OCI-LY3 (cell line): ENCODE results near the gene REG1B.

Experiments used
- H2AFZ ChIP-seq: fragments of 200-600, 300-600 bp; shearing (Covaris generic); 2 replicates; pipeline ENCODE4 v1.6.0; 2014; ENCODE audit warnings: antibody characterized with exemption, low read depth, low read length
- H3K27ac ChIP-seq: fragments of 200-600, 300-600 bp; sonication (generic); 2 replicates; pipeline ENCODE4 v1.5.1; 2014; ENCODE audit warnings: mild to moderate bottlenecking, low read length, moderate library complexity, mixed read lengths
- H3K27me3 ChIP-seq: fragments of 200-600, 300-600 bp; sonication (generic); 2 replicates; pipeline ENCODE4 v1.6.1; 2014; ENCODE audit warnings: low read depth, low read length, mixed read lengths
- H3K36me3 ChIP-seq: fragments of 200-600, 300-600 bp; sonication (generic); replicated peaks from 2 replicates; pipeline ENCODE3; 2014; ENCODE audit warnings: low read depth, low read length, mixed read lengths
- H3K4me1 ChIP-seq: fragments of 300-600, 200-600 bp; sonication (generic); 2 replicates; pipeline ENCODE4 v1.6.1; 2014; ENCODE audit warnings: low read length, mixed read lengths
- H3K4me2 ChIP-seq: fragments of 200-600, 300-600 bp; sonication (generic); 2 replicates; pipeline ENCODE4 v1.6.1; 2014; ENCODE audit warnings: low read length, mixed read lengths
- H3K4me3 ChIP-seq: fragments of 300-600, 200-600 bp; sonication (generic); 2 replicates; pipeline ENCODE4 v1.5.1; 2014; ENCODE audit warnings: antibody characterized with exemption, mild to moderate bottlenecking, low read length, moderate library complexity
- H3K79me2 ChIP-seq: fragments of 300-600, 200-600 bp; shearing (Covaris generic); 2 replicates; pipeline ENCODE4 v1.6.1; 2014; ENCODE audit warnings: mild to moderate bottlenecking, low read length, mixed read lengths
- H3K9ac ChIP-seq: fragments of 300-600, 200-600 bp; shearing (Covaris generic); 2 replicates; pipeline ENCODE4 v1.6.0; 2014; ENCODE audit warnings: mild to moderate bottlenecking, low read length, moderate library complexity
- H3K9me3 ChIP-seq: fragments of 200-600, 300-600 bp; shearing (Covaris generic); 2 replicates; pipeline ENCODE4 v1.6.1; 2014; ENCODE audit warnings: low read length, mixed read lengths; ENCODE audit not compliant: insufficient read depth
- H4K20me1 ChIP-seq: fragments of 200-600, 300-600 bp; sonication (generic); 2 replicates; pipeline ENCODE4 v1.6.1; 2016; ENCODE audit warnings: low read length, mixed read lengths; ENCODE audit not compliant: insufficient read depth
- EZH2phosphoT487 ChIP-seq: fragments of 200-600 bp; shearing (Covaris generic); IDR thresholded peaks from 2 replicates; pipeline ENCODE4 v1.6.1; 2018; ENCODE audit warnings: antibody characterized with exemption, mixed run types, low read depth
- TF ChIP-seq, protein P1 (sequence below): fragments of 200-600, 300-600 bp; sonication (generic); IDR thresholded peaks from 2 replicates; pipeline ENCODE4 v1.5.1; 2014; ENCODE audit warnings: antibody characterized with exemption, low read length, low read depth

Gene REG1B

GRCh38 chr2:79087785-79088364 lies at the start of gene REG1B:
REG1B (minus strand) TSS chr2:79087993; CDS start chr2:79087612, 381 bp downstream.
- H3K27ac ChIP-seq = no peak within 1 kb of the TSS
- no peaks in the 10 kb centered on the region for H3K36me3 ChIP-seq
- TF ChIP-seq, protein P1, sequence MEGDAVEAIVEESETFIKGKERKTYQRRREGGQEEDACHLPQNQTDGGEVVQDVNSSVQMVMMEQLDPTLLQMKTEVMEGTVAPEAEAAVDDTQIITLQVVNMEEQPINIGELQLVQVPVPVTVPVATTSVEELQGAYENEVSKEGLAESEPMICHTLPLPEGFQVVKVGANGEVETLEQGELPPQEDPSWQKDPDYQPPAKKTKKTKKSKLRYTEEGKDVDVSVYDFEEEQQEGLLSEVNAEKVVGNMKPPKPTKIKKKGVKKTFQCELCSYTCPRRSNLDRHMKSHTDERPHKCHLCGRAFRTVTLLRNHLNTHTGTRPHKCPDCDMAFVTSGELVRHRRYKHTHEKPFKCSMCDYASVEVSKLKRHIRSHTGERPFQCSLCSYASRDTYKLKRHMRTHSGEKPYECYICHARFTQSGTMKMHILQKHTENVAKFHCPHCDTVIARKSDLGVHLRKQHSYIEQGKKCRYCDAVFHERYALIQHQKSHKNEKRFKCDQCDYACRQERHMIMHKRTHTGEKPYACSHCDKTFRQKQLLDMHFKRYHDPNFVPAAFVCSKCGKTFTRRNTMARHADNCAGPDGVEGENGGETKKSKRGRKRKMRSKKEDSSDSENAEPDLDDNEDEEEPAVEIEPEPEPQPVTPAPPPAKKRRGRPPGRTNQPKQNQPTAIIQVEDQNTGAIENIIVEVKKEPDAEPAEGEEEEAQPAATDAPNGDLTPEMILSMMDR = no peak
- TF ChIP-seq EZH2phosphoT487 = no peak

GRCh38 chr2:79131687-79132086 lies 43.9 kb upstream of the REG1B start:
- H4K20me1 ChIP-seq = no peaks in the 10 kb centered on the region
- no peak overlapping the region for H3K27ac ChIP-seq
- H3K36me3 ChIP-seq = no peaks in the 10 kb centered on the region
- H3K4me1 ChIP-seq = no peaks in the 10 kb centered on the region
- no peak overlapping the region for H3K4me2 ChIP-seq
- no peak overlapping the region for H3K4me3 ChIP-seq
- H3K27me3 ChIP-seq = no peaks in the 10 kb centered on the region
- no peaks in the 10 kb centered on the region for H3K79me2 ChIP-seq
- no peak for TF ChIP-seq EZH2phosphoT487
- TF ChIP-seq, protein P1 = no peak
- no peaks in the 10 kb centered on the region for H3K9me3 ChIP-seq
- H2AFZ ChIP-seq = no peak overlapping the region
- H3K9ac ChIP-seq = no peak overlapping the region

More at GRCh38 chr2:79087785-79088364, at the start of gene REG1B:
- Histone ChIP-seq H3K4me1 (no peaks in the 10 kb centered on the region), H4K20me1 (no peaks in the 10 kb centered on the region), H3K4me3 (no peak within 1 kb of the TSS), H3K79me2 (no peaks in the 10 kb centered on the region), H2AFZ (no peak within 1 kb of the TSS), H3K4me2 (no peak within 1 kb of the TSS), H3K27me3 (no peaks in the 10 kb centered on the region), H3K9me3 (no peaks in the 10 kb centered on the region), H3K9ac (no peak within 1 kb of the TSS)

DNA sequence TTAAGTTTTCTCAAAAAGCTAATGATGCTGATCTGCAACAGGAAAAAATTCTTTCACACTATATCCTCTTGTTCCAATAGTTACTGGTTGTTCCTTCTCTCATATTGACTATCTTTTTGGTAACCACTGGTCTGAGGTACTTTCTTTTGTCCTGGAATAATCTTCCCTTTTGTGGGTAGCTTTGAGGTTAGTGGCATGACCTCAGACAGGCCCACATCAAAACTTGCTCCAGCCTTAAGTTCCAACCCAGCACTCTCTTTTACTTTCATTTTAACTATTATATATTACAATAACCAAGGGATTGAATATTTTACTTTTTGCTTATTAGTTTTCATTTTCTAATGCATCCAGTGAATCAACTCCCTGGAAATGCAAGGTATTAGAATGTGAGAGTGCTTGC lies 42.0 kb upstream of the REG1B start:
- H3K4me2 ChIP-seq = no peak overlapping the region
- H3K4me1 ChIP-seq = no peaks in the 10 kb centered on the region
- H3K9ac ChIP-seq = no peak overlapping the region
- no peak overlapping the region for H3K27ac ChIP-seq
- H2AFZ ChIP-seq = no peak overlapping the region
- H3K9me3 ChIP-seq = no peaks in the 10 kb centered on the region
- H3K27me3 ChIP-seq = no peaks in the 10 kb centered on the region
- TF ChIP-seq, protein P1 = no peak
- no peak for TF ChIP-seq EZH2phosphoT487
- no peaks in the 10 kb centered on the region for H4K20me1 ChIP-seq
- H3K4me3 ChIP-seq = no peak overlapping the region
- no peaks in the 10 kb centered on the region for H3K36me3 ChIP-seq
- no peaks in the 10 kb centered on the region for H3K79me2 ChIP-seq

DNA sequence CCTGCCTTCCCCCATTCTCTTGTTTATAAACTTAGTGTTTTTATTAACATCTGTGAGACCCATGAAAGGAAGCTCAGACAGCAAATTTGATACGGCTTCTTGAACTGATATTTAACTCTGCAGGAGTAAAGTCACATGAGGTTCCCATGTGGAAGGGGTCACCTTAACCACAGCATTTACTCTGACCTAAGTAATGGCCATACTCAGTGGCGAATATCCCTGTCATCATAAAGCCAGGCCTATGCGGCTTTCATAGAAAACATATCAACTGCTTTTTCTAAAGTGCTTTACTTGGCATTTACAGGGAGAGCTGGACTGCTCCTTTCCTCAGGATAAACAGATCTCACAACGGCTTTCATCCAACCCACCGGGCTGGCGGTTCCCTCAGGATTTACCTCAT lies 41.5 kb upstream of the REG1B start:
- Histone ChIP-seq H3K4me2 (no peak overlapping the region), H3K36me3 (no peaks in the 10 kb centered on the region), H3K27me3 (no peaks in the 10 kb centered on the region), H4K20me1 (no peaks in the 10 kb centered on the region), H3K4me1 (no peaks in the 10 kb centered on the region), H3K79me2 (no peaks in the 10 kb centered on the region), H3K9me3 (no peaks in the 10 kb centered on the region), H3K9ac (no peak overlapping the region), H3K4me3 (no peak overlapping the region), H3K27ac (no peak overlapping the region), H2AFZ (no peak overlapping the region)
- no peak for TF ChIP-seq EZH2phosphoT487
- TF ChIP-seq, protein P1 = no peak
